Lower leg skin (tissue), 4 donors: Measurements from ENCODE around the gene BNC2. TPM values are rescaled to one million over a fixed set of nuclear protein-coding genes. Genes with fewer than 3 reads are reported as not detected.

Source experiments
- DNase-seq, 2 donors: peaks; one replicate each; pipeline ENCODE4 v3.0.0-alpha.2; 2019; ENCODE audit warnings: low spot score in 2 of 2
- H3K4me3 ChIP-seq: fragments of 200-600 bp; sonication (generic); 2 replicates; pipeline ENCODE4 v1.5.1; 2017; ENCODE audit warnings: mild to moderate bottlenecking, low read depth; ENCODE audit not compliant: poor library complexity, severe bottlenecking
- POLR2A ChIP-seq, 2 donors: fragments of 450-650 bp; IDR thresholded peaks; one replicate each; pipeline ENCODE4 v1.6.1; 2016 to 2017; ENCODE audit warnings: antibody characterized with exemption in 2 of 2, mild to moderate bottlenecking in 1 of 2, moderate library complexity in 1 of 2
- WGBS, 2 donors: methylation state at CpG; one replicate each; pipeline ENCODE4 v1.1.5; 2018; 5-methylcytosine and 5-hydroxymethylcytosine counted together
- intact Hi-C: fragments of 100-400 bp; cut with DNase I; formaldehyde crosslinking; loops from one replicate; pipeline ENCODE4 v1.15.0; 2023; ENCODE audit warnings: low total_unique reads
- total RNA-seq, 4 donors: library from RNA; depleted of rRNA; stranded (reverse); fragments of >200 nt; gene quantifications; one replicate each; pipeline ENCODE4 v1.1.0, GENCODE V29; 2016
- TF ChIP-seq, protein P1 (sequence below), 3 donors: fragments of 450-650 bp; IDR thresholded peaks; one replicate each; pipeline ENCODE4 v1.5.1; 2016; ENCODE audit warnings: antibody characterized with exemption in 3 of 3, mild to moderate bottlenecking in 3 of 3, moderate library complexity in 2 of 3

BNC2 gene
- total RNA-seq, 4 donors from 2014 or later, result 1.7 to 8.5 (median 3.7) TPM

DNA sequence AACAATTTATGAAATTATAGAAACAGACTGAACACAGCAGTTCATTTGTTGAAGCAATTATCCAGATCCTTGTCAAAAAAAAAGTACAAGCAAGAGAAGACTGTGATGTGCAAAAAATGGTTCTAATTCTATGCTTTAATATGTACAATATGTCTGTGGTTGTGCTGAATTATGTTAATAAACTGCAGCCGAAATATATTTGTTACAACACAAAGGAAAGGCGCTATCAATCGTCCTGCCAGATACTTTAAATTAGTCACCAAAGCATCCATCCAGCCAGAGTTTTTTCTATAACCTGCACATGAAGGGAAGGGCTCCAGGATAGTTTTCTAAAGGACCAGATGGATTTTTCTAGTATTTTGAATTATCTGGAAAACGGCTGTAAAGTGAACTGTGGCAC is 259.5 kb downstream of the BNC2 start:
- intact Hi-C loops, result no loop called here
- no peak for TF ChIP-seq POLR2A (IDR thresholded peaks at IDR 0.05)
- TF ChIP-seq, protein P1, sequence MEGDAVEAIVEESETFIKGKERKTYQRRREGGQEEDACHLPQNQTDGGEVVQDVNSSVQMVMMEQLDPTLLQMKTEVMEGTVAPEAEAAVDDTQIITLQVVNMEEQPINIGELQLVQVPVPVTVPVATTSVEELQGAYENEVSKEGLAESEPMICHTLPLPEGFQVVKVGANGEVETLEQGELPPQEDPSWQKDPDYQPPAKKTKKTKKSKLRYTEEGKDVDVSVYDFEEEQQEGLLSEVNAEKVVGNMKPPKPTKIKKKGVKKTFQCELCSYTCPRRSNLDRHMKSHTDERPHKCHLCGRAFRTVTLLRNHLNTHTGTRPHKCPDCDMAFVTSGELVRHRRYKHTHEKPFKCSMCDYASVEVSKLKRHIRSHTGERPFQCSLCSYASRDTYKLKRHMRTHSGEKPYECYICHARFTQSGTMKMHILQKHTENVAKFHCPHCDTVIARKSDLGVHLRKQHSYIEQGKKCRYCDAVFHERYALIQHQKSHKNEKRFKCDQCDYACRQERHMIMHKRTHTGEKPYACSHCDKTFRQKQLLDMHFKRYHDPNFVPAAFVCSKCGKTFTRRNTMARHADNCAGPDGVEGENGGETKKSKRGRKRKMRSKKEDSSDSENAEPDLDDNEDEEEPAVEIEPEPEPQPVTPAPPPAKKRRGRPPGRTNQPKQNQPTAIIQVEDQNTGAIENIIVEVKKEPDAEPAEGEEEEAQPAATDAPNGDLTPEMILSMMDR (IDR thresholded peaks at IDR 0.05), result no peak
- H3K4me3 ChIP-seq, result no peak overlapping the region
- no peak for DNase-seq
- WGBS, 2 donors, result 38 to 41% methylated on average over 4 of the region's 4 CpGs

DNA sequence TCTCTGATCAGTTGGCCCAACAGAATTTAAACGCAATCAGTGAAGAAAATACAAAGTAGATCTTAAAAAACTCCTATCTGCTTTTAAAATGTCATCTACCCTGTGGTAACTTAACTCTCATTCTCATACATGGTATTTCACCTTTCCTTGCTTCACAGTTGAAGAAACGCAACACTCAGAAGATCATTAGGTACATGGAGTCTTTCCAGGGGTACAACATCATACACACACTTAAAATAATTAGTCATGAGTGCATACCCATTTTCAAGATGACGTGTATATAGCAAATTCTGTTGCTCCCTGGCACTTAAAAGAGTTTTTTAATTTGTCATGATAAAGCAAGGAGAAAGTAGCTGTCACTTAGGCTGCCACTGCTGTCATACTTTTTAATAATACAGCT is 259.9 kb downstream of the BNC2 start:
- TF ChIP-seq POLR2A (IDR thresholded peaks at IDR 0.05), result no peak
- TF ChIP-seq, protein P1 (IDR thresholded peaks at IDR 0.05), result no peak
- intact Hi-C loops, result no loop called here
- no peak for DNase-seq
- 57 to 59% methylated on average over 3 of the region's 3 CpGs for WGBS, 2 donors
- H3K4me3 ChIP-seq, result no peak overlapping the region

DNA sequence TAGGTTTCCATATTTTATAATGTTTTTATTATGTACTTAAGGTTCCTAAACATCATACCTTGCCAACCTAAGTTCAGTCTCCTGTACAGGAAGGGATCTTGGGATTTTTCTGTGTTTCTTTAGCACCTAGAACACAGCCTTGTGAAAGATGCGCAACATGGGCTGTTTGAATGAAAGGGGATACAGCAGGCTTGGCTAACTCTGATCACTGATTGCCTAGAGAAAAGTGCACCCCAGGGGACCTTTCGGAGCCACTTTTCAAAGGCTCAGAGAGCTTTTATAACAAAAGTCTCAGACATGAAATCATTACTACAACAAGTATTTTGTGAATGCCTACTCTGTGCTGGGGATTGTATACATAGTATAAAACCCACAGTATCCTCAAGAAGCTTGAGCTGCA is 261.6 kb downstream of the BNC2 start:
- H3K4me3 ChIP-seq, result no peak overlapping the region
- DNase-seq, result no peak
- intact Hi-C loops, result no loop called here
- no peak for TF ChIP-seq POLR2A (IDR thresholded peaks at IDR 0.05)
- TF ChIP-seq, protein P1 (IDR thresholded peaks at IDR 0.05), result no peak
- WGBS, 2 donors, result 88 to 96% methylated on average over 2 of the region's 2 CpGs

DNA sequence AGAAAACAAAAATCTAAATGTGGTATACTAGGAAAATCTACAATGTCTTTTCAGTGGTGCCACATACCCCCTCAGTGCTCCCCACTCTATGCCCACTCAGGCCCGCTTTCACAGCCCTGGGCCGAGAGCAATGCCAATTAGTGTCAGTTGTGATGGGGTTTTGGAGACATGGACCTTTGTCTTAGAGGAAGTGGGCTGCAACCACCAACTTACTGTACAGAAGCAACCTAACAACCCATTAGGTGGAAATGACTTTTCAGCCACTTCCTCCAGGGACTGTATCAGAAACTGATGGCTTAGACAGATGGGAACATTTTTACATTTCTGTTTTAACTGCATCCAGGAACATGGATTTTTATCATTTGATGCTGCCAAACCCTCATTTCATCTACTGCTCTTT is 268.0 kb downstream of the BNC2 start:
- intact Hi-C loops, result no loop called here
- WGBS, 2 donors, result 90 to 93% methylated on average over 2 of the region's 2 CpGs

DNA sequence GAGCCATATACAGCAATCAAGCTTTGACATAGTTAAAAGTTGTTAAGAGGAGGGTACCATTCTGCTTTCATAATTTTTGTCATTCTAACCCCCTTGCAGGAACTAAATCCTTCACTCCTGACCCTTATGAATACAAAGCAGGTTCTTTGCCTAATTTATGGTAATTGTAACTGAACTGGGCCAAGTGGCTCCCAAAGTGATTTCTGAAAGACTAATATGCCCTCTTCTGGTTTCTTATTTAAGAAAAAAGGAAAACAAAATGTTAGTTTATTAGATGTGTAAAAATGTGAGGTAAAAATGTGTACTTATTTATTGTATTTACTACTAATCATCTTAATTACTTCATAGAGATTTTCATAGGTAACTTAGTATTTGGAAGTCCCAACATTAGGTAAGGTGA is 268.5 kb downstream of the BNC2 start:
- TF ChIP-seq, protein P1 (IDR thresholded peaks at IDR 0.05), result no peak
- TF ChIP-seq POLR2A (IDR thresholded peaks at IDR 0.05), result no peak
- DNase-seq, result no peak
- no peak overlapping the region for H3K4me3 ChIP-seq
- intact Hi-C loops, result no loop called here

More for the DNA sequence above, 268.0 kb downstream of the BNC2 start:
- no peak overlapping the region for H3K4me3 ChIP-seq
- DNase-seq, result no peak
- TF ChIP-seq, protein P1 (IDR thresholded peaks at IDR 0.05), result no peak
- TF ChIP-seq POLR2A (IDR thresholded peaks at IDR 0.05), result no peak

DNA sequence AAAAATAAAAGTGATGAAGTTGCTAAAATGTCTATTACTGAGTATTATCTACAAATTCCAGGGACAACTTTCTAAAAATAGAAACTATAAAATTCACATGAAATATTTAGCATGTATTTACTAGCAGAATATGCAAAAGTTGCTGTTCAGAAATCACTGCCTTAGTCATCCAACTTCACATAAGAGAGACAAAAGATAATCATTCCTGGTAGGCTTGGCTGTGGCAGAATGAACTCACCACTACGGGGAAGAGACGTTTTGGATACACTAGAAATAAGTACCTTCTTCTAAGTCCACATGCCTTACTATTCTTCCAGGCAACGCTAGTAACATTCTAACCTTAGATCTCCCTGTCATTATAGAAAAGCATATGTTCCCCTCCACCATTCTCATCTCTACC is 272.2 kb downstream of the BNC2 start:
- no peak for DNase-seq
- TF ChIP-seq POLR2A (IDR thresholded peaks at IDR 0.05), result no peak
- TF ChIP-seq, protein P1 (IDR thresholded peaks at IDR 0.05), result no peak
- no peak overlapping the region for H3K4me3 ChIP-seq
- 44 to 57% methylated on average over 3 of the region's 3 CpGs for WGBS, 2 donors
- intact Hi-C loops, result no loop called here
